HepG2 (cell line): Measurements from ENCODE around the gene MAP4K3. TPM values are rescaled to one million over a fixed set of nuclear protein-coding genes. Genes with fewer than 3 reads are reported as not detected.

ENCODE experiments used
- AGO1 ChIP-seq: fragments of 200-400 bp; formaldehyde crosslinking; IDR thresholded peaks from 2 replicates; pipeline ENCODE4 v1.6.1; 2017; ENCODE audit warnings: mild to moderate bottlenecking, low read depth, low read length, moderate library complexity; ENCODE audit not compliant: poor library complexity, severe bottlenecking
- CCDC6 ChIP-seq: sonication (generic); formaldehyde crosslinking; IDR thresholded peaks from 2 replicates; pipeline ENCODE4 v1.8.1; 2022; ENCODE audit warnings: mild to moderate bottlenecking, missing genetic modification reagents, moderate library complexity
- DNMT1 ChIP-seq: sonication (generic); formaldehyde crosslinking; IDR thresholded peaks from 2 replicates; pipeline ENCODE4 v1.5.1; 2020; ENCODE audit warnings: mild to moderate bottlenecking, missing genetic modification reagents
- IKZF1 ChIP-seq: fragments of 450-650 bp; IDR thresholded peaks from 2 replicates; pipeline ENCODE4 v1.7.1; 2016
- KDM6A ChIP-seq: IDR thresholded peaks from 2 replicates; pipeline ENCODE4 v1.6.1; 2016; ENCODE audit warnings: low read depth
- MIER3 ChIP-seq: IDR thresholded peaks from 2 replicates; pipeline ENCODE4 v1.6.1; 2016; ENCODE audit warnings: missing compliant biosample characterization, borderline replicate concordance
- NR2C2 ChIP-seq: sonication (generic); formaldehyde crosslinking; IDR thresholded peaks from 2 replicates; pipeline ENCODE4 v1.4.0; 2020; ENCODE audit warnings: missing genetic modification reagents, mild to moderate bottlenecking, moderate library complexity, borderline replicate concordance
- PHB2 ChIP-seq: fragments of 450-650 bp; IDR thresholded peaks from 2 replicates; pipeline ENCODE4 v1.6.1; 2018; ENCODE audit not compliant: partially characterized antibody
- RBM22 ChIP-seq: fragments of 200-400 bp; formaldehyde crosslinking; optimal IDR thresholded peaks from 2 replicates; pipeline ENCODE3; 2017; ENCODE audit warnings: mild to moderate bottlenecking, low read length, moderate library complexity
- TGIF2 ChIP-seq: IDR thresholded peaks from 2 replicates; pipeline ENCODE4 v1.6.1; 2016; ENCODE audit warnings: control low read depth, missing compliant biosample characterization
- WIZ ChIP-seq: sonication (generic); formaldehyde crosslinking; IDR thresholded peaks from 2 replicates; pipeline ENCODE4 v1.5.1; 2020; ENCODE audit warnings: mild to moderate bottlenecking, missing genetic modification reagents
- ZBTB7B ChIP-seq: sonication (generic); formaldehyde crosslinking; IDR thresholded peaks from 2 replicates; pipeline ENCODE4 v1.4.0; 2020; ENCODE audit warnings: missing genetic modification reagents
- ZNF282 ChIP-seq: fragments of 450-650 bp; IDR thresholded peaks from 2 replicates; pipeline ENCODE4 v1.6.1; 2018; ENCODE audit not compliant: partially characterized antibody
- ZNF350 ChIP-seq: sonication (generic); formaldehyde crosslinking; IDR thresholded peaks from 2 replicates; pipeline ENCODE4 v1.4.0; 2020; ENCODE audit warnings: mild to moderate bottlenecking, low read depth, missing genetic modification reagents, borderline replicate concordance
- ZSCAN20 ChIP-seq: sonication (generic); formaldehyde crosslinking; IDR thresholded peaks from 2 replicates; pipeline ENCODE4 v1.4.0; 2020; ENCODE audit warnings: missing genetic modification reagents, mild to moderate bottlenecking, borderline replicate concordance
- ZSCAN21 ChIP-seq: sonication (generic); formaldehyde crosslinking; IDR thresholded peaks from 2 replicates; pipeline ENCODE4 v1.8.0; 2022; ENCODE audit warnings: mild to moderate bottlenecking, missing genetic modification reagents, moderate library complexity, borderline replicate concordance
- polyA plus RNA-seq, 8 experiments: library from polyadenylated mRNA; depleted of rRNA in 3 of 8; stranded (reverse) in 7 of 8; unstranded in 1 of 8; fragments of >200 nt; fragmentation: Illumina TruSeq in 4 of 8; extraction: Trizol in 4 of 8; gene quantifications; 2 replicates each; pipeline versions ENCODE4 v1.2.1 to v1.2.3, GENCODE V29; 2011 to 2016; ENCODE audit warnings: low read depth in 4 of 8, missing spikeins in 1 of 8, mixed read lengths in 1 of 8; ENCODE audit not compliant: insufficient read depth in 1 of 8
- total RNA-seq, 5 experiments: library from RNA; depleted of rRNA; stranded (reverse); fragments of >200 nt; fragmentation: Illumina TruSeq; extraction: Trizol; gene quantifications; 2 replicates each; pipeline ENCODE4 v1.2.3, GENCODE V29; 2016; ENCODE audit warnings: low read depth in 1 of 5
- TF ChIP-seq, protein P1 (sequence below): sonication (generic); formaldehyde crosslinking; IDR thresholded peaks from 2 replicates; pipeline ENCODE4 v1.5.1; 2020; ENCODE audit warnings: mild to moderate bottlenecking, missing genetic modification reagents, borderline replicate concordance
- TF ChIP-seq, protein P2 (sequence below): sonication (generic); formaldehyde crosslinking; IDR thresholded peaks from 2 replicates; pipeline ENCODE4 v1.4.0; 2020; ENCODE audit warnings: missing genetic modification reagents
- TF ChIP-seq, protein P3 (sequence below): sonication (generic); formaldehyde crosslinking; IDR thresholded peaks from 2 replicates; pipeline ENCODE4 v1.4.0; 2020; ENCODE audit warnings: missing genetic modification reagents
- TF ChIP-seq, protein P4 (sequence below): sonication (generic); formaldehyde crosslinking; IDR thresholded peaks from 2 replicates; pipeline ENCODE4 v1.5.0; 2020; ENCODE audit warnings: mild to moderate bottlenecking, missing genetic modification reagents, moderate library complexity

MAP4K3 gene
- total and polyA plus RNA-seq, 2 of the 13 experiments (the other 11 are each of a cell fraction or from before 2014, with no cell fraction given) = 45.9 to 53.2 TPM

DNA sequence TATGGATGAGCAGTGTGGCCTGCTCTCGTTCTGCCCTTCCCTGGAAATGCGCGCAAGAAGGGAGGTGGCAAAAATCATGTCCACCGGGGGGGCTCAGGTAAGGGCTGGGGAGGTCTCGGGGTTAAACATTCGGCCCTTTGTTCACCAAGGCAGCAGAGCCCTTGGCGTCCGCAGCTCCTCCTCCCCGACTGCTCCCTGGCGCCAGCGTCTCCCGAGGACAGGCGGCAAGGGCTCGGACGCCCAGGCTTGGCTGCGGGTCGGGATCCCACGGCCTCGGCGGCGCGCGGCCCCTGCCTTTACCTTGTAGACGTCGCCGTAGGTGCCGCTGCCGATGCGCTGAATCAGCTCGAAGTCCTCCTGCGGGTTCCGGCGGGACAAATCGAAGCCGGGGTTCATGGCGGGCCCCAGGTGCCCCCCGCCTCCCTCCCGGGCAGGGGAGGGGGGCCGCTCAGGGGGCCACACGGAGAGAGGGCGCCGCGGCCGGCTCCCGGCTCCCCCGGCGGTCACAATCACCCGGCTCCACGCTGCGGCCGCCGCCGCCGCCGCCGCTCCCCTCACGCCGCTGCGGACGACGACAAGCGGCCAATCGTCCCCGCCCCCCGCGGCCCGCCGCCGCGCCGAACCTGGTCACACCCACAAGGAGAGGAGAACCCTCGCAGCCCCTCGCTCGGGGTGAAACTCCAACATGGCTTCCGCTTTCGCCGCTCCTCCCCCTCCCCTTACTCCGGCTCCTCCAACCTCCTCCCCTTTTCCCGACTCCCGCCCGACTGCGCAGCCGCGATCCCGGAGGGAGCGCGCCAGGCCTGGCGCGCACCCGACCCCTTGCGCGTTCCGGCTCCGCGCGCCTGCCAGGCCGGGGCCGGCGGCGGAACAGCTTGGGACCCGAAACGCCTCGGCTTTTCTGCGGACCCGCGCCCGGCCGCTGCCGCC, at the start of gene MAP4K3 (continued):
- TF ChIP-seq CCDC6 (CRISPR knock-in tag) (peak; percentile 55), PHB2 (no peak), NR2C2 (CRISPR knock-in tag) (peak; percentile 54), DNMT1 (CRISPR knock-in tag) (peak; percentile 29; the same call in 1 of the 2 replicates), WIZ (CRISPR knock-in tag) (no peak; the same call in 1 of the 2 replicates), KDM6A (no peak), AGO1 (no peak), MIER3 (CRISPR knock-in tag) (peak; percentile 44; the same call in 1 of the 2 replicates), ZSCAN20 (peak; percentile 79), ZBTB7B (no peak; the same call in 1 of the 2 replicates), ZNF350 (CRISPR knock-in tag) (peak; percentile 71; the same call in 1 of the 2 replicates), ZNF282 (no peak), ZSCAN21 (CRISPR knock-in tag) (peak; percentile 20), RBM22 (no peak), IKZF1 (no peak), TGIF2 (CRISPR knock-in tag) (no peak; the same call in 1 of the 2 replicates)
- TF ChIP-seq, protein P1, sequence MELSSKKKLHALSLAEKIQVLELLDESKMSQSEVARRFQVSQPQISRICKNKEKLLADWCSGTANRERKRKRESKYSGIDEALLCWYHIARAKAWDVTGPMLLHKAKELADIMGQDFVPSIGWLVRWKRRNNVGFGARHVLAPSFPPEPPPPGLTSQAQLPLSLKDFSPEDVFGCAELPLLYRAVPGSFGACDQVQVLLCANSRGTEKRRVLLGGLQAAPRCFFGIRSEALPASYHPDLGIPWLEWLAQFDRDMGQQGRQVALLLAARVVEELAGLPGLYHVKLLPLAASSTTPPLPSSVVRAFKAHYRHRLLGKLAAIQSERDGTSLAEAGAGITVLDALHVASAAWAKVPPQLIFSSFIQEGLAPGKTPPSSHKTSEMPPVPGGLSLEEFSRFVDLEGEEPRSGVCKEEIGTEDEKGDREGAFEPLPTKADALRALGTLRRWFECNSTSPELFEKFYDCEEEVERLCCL (CRISPR knock-in tag) = no peak
- TF ChIP-seq, protein P2, sequence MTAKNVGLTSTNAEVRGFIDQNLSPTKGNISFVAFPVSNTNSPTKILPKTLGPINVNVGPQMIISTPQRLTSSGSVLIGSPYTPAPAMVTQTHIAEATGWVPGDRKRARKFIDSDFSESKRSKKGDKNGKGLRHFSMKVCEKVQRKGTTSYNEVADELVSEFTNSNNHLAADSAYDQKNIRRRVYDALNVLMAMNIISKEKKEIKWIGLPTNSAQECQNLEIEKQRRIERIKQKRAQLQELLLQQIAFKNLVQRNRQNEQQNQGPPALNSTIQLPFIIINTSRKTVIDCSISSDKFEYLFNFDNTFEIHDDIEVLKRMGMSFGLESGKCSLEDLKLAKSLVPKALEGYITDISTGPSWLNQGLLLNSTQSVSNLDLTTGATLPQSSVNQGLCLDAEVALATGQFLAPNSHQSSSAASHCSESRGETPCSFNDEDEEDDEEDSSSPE (CRISPR knock-in tag) = peak; percentile 47; the same call in 1 of the 2 replicates
- TF ChIP-seq, protein P3, sequence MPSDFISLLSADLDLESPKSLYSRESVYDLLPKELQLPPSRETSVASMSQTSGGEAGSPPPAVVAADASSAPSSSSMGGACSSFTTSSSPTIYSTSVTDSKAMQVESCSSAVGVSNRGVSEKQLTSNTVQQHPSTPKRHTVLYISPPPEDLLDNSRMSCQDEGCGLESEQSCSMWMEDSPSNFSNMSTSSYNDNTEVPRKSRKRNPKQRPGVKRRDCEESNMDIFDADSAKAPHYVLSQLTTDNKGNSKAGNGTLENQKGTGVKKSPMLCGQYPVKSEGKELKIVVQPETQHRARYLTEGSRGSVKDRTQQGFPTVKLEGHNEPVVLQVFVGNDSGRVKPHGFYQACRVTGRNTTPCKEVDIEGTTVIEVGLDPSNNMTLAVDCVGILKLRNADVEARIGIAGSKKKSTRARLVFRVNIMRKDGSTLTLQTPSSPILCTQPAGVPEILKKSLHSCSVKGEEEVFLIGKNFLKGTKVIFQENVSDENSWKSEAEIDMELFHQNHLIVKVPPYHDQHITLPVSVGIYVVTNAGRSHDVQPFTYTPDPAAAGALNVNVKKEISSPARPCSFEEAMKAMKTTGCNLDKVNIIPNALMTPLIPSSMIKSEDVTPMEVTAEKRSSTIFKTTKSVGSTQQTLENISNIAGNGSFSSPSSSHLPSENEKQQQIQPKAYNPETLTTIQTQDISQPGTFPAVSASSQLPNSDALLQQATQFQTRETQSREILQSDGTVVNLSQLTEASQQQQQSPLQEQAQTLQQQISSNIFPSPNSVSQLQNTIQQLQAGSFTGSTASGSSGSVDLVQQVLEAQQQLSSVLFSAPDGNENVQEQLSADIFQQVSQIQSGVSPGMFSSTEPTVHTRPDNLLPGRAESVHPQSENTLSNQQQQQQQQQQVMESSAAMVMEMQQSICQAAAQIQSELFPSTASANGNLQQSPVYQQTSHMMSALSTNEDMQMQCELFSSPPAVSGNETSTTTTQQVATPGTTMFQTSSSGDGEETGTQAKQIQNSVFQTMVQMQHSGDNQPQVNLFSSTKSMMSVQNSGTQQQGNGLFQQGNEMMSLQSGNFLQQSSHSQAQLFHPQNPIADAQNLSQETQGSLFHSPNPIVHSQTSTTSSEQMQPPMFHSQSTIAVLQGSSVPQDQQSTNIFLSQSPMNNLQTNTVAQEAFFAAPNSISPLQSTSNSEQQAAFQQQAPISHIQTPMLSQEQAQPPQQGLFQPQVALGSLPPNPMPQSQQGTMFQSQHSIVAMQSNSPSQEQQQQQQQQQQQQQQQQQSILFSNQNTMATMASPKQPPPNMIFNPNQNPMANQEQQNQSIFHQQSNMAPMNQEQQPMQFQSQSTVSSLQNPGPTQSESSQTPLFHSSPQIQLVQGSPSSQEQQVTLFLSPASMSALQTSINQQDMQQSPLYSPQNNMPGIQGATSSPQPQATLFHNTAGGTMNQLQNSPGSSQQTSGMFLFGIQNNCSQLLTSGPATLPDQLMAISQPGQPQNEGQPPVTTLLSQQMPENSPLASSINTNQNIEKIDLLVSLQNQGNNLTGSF (CRISPR knock-in tag) = no peak
- TF ChIP-seq, protein P4, sequence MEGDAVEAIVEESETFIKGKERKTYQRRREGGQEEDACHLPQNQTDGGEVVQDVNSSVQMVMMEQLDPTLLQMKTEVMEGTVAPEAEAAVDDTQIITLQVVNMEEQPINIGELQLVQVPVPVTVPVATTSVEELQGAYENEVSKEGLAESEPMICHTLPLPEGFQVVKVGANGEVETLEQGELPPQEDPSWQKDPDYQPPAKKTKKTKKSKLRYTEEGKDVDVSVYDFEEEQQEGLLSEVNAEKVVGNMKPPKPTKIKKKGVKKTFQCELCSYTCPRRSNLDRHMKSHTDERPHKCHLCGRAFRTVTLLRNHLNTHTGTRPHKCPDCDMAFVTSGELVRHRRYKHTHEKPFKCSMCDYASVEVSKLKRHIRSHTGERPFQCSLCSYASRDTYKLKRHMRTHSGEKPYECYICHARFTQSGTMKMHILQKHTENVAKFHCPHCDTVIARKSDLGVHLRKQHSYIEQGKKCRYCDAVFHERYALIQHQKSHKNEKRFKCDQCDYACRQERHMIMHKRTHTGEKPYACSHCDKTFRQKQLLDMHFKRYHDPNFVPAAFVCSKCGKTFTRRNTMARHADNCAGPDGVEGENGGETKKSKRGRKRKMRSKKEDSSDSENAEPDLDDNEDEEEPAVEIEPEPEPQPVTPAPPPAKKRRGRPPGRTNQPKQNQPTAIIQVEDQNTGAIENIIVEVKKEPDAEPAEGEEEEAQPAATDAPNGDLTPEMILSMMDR (CRISPR knock-in tag) = peak; percentile 32
